H9 (cell line): Measurements from ENCODE around the gene ADAMTS18. TPM values are rescaled to one million over a fixed set of nuclear protein-coding genes. Genes with fewer than 3 reads are reported as not detected.

Experiments used
- DNase-seq: peaks from one replicate; pipeline ENCODE4 v3.0.0-alpha.2; 2017
- H2AFZ ChIP-seq: one replicate; pipeline ENCODE4 v1.6.1; 2013; ENCODE audit warnings: mild to moderate bottlenecking, low read length, control low read depth, moderate library complexity
- H2AK5ac ChIP-seq: 2 replicates; pipeline ENCODE4 v1.6.1; 2013; ENCODE audit warnings: low read length, control low read depth, mixed read lengths; ENCODE audit not compliant: insufficient read length
- H2BK120ac ChIP-seq: one replicate; pipeline ENCODE4 v1.6.1; 2013; ENCODE audit warnings: low read depth, mild to moderate bottlenecking, low read length, control low read depth, inconsistent platforms; ENCODE audit not compliant: poor library complexity, severe bottlenecking
- H2BK12ac ChIP-seq: 2 replicates; pipeline ENCODE4 v1.6.1; 2013; ENCODE audit warnings: low read length, control low read depth, mixed read lengths, low read depth; ENCODE audit not compliant: insufficient read length
- H2BK15ac ChIP-seq: 2 replicates; pipeline ENCODE4 v1.6.1; 2013; ENCODE audit warnings: low read depth, low read length, control low read depth
- H2BK20ac ChIP-seq: one replicate; pipeline ENCODE4 v1.6.1; 2013; ENCODE audit warnings: low read depth, mild to moderate bottlenecking, low read length, control low read depth, inconsistent platforms; ENCODE audit not compliant: poor library complexity, severe bottlenecking
- H2BK5ac ChIP-seq: 2 replicates; pipeline ENCODE4 v1.6.1; 2013; ENCODE audit warnings: low read length, control low read depth, mixed read lengths; ENCODE audit not compliant: insufficient read length
- H3K14ac ChIP-seq: 2 replicates; pipeline ENCODE4 v1.6.1; 2013; ENCODE audit warnings: low read length, control low read depth; ENCODE audit not compliant: insufficient read depth
- H3K18ac ChIP-seq: 2 replicates; pipeline ENCODE4 v1.6.1; 2013; ENCODE audit warnings: low read depth, mild to moderate bottlenecking, mixed read lengths, low read length, control low read depth; ENCODE audit not compliant: insufficient read length
- H3K23ac ChIP-seq: 2 replicates; pipeline ENCODE4 v1.6.1; 2013; ENCODE audit warnings: low read length, control low read depth, mixed read lengths, low read depth; ENCODE audit not compliant: insufficient read length
- H3K23me2 ChIP-seq: 2 replicates; pipeline ENCODE4 v1.6.1; 2013; ENCODE audit warnings: low read depth, mild to moderate bottlenecking, mixed read lengths, low read length, control low read depth; ENCODE audit not compliant: insufficient read length, poor library complexity, severe bottlenecking
- H3K27ac ChIP-seq: 2 replicates; pipeline ENCODE4 v1.5.1; 2013; ENCODE audit warnings: low read length, control low read depth, mixed read lengths, low read depth; ENCODE audit not compliant: insufficient read length
- H3K27me3 ChIP-seq: 2 replicates; pipeline ENCODE4 v1.6.1; 2013; ENCODE audit warnings: low read length, control low read depth, inconsistent platforms; ENCODE audit not compliant: insufficient read depth
- H3K4ac ChIP-seq: 2 replicates; pipeline ENCODE4 v1.6.1; 2013; ENCODE audit warnings: low read depth, mild to moderate bottlenecking, control low read depth, inconsistent platforms, low read length, moderate library complexity
- H3K4me1 ChIP-seq: 2 replicates; pipeline ENCODE4 v1.6.1; 2013; ENCODE audit warnings: low read length, control low read depth, inconsistent platforms; ENCODE audit not compliant: insufficient read depth
- H3K4me2 ChIP-seq: 2 replicates; pipeline ENCODE4 v1.6.1; 2013; ENCODE audit warnings: low read length, control low read depth, mixed read lengths; ENCODE audit not compliant: insufficient read length, insufficient read depth
- H3K56ac ChIP-seq: 2 replicates; pipeline ENCODE4 v1.6.1; 2013; ENCODE audit warnings: low read depth, mild to moderate bottlenecking, mixed read lengths, low read length, control low read depth; ENCODE audit not compliant: insufficient read length
- H3K79me1 ChIP-seq: 2 replicates; pipeline ENCODE4 v1.6.1; 2013; ENCODE audit warnings: low read depth, mild to moderate bottlenecking, moderate library complexity, low read length, control low read depth, inconsistent platforms; ENCODE audit not compliant: insufficient read depth, poor library complexity, severe bottlenecking
- H3K79me2 ChIP-seq: 2 replicates; pipeline ENCODE4 v1.6.1; 2013; ENCODE audit warnings: low read length, control low read depth, inconsistent platforms; ENCODE audit not compliant: insufficient read depth
- H3K9ac ChIP-seq: 2 replicates; pipeline ENCODE4 v1.6.1; 2013; ENCODE audit warnings: low read length, control low read depth, mixed read lengths; ENCODE audit not compliant: insufficient read length; ENCODE audit errors: extremely low read depth
- H3K9me3 ChIP-seq: one replicate; pipeline ENCODE4 v1.6.1; 2013; ENCODE audit warnings: low read depth, low read length, inconsistent platforms; ENCODE audit not compliant: control insufficient read depth
- H3T11ph ChIP-seq: one replicate; pipeline ENCODE4 v1.6.1; 2013; ENCODE audit warnings: mild to moderate bottlenecking, low read length, control low read depth, inconsistent platforms
- H4K20me1 ChIP-seq: one replicate; pipeline ENCODE4 v1.6.1; 2013; ENCODE audit not compliant: control insufficient read depth, insufficient read length, insufficient read depth
- H4K5ac ChIP-seq: 2 replicates; pipeline ENCODE4 v1.6.1; 2013; ENCODE audit warnings: low read depth, mild to moderate bottlenecking, mixed read lengths, low read length, control low read depth; ENCODE audit not compliant: insufficient read length
- H4K8ac ChIP-seq: replicated peaks from 2 replicates; pipeline ENCODE4 v1.6.1; 2013; ENCODE audit warnings: low read length, control low read depth, mixed read lengths, low read depth; ENCODE audit not compliant: insufficient read length
- H4K91ac ChIP-seq: 2 replicates; pipeline ENCODE4 v1.6.1; 2013; ENCODE audit warnings: low read depth, mild to moderate bottlenecking, moderate library complexity, mixed read lengths, low read length, control low read depth; ENCODE audit not compliant: insufficient read length
- H3K27ac Mint-ChIP-seq, 3 experiments: 2 replicates in 2 of 3; 3 replicates in 1 of 3; pipeline ENCODE4 v1.8.0; 2020 to 2021; ENCODE audit warnings: mixed read lengths in 3 of 3, mild to moderate bottlenecking in 1 of 3, moderate library complexity in 1 of 3
- H3K27me3 Mint-ChIP-seq: 2 replicates; pipeline ENCODE4 v1.8.0; 2021; ENCODE audit warnings: low read depth, mild to moderate bottlenecking, moderate library complexity, mixed read lengths
- H3K36me3 Mint-ChIP-seq, 3 experiments: 2 replicates in 2 of 3; 3 replicates in 1 of 3; pipeline ENCODE4 v1.8.0; 2020 to 2021; ENCODE audit warnings: low read depth in 3 of 3, mixed read lengths in 3 of 3; ENCODE audit not compliant: insufficient read depth in 1 of 3
- H3K4me1 Mint-ChIP-seq, 2 experiments: 2 replicates each; pipeline ENCODE4 v1.8.0; 2020; ENCODE audit warnings: mixed read lengths in 2 of 2
- H3K4me3 Mint-ChIP-seq, 2 experiments: 2 replicates in 1 of 2; 3 replicates in 1 of 2; pipeline ENCODE4 v1.8.0; 2020 to 2021; ENCODE audit warnings: mild to moderate bottlenecking in 2 of 2, mixed read lengths in 2 of 2, moderate library complexity in 1 of 2
- H3K9me3 Mint-ChIP-seq, 2 experiments: 2 replicates in 1 of 2; 3 replicates in 1 of 2; pipeline ENCODE4 v1.8.0; 2020; ENCODE audit warnings: mild to moderate bottlenecking in 2 of 2, mixed read lengths in 2 of 2, moderate library complexity in 1 of 2
- CTCF ChIP-seq: fragments of 200-600 bp; sonication (generic); conservative IDR thresholded peaks from 3 replicates; pipeline ENCODE4 v1.8.0; 2021; ENCODE audit warnings: antibody characterized with exemption, mild to moderate bottlenecking
- WGBS: extraction: QIAGEN DNeasy Blood & Tissue Kit; methylation state at CpG from one replicate; pipeline ENCODE4 v1.1.7; 2013; ENCODE audit warnings: missing lambda C conversion rate, low lambda C conversion rate, mixed read lengths; ENCODE audit not compliant: insufficient read length; ENCODE audit errors: extremely low coverage; 5-methylcytosine and 5-hydroxymethylcytosine counted together
- total RNA-seq: library from RNA; stranded (reverse); gene quantifications from 2 replicates; pipeline ENCODE4 v1.2.1, GENCODE V29; 2021

ADAMTS18 gene
- total RNA-seq, 1 experiment from 2014 or later: 0.07 TPM

GRCh38 chr16:77236063-77236511 lies 198.7 kb downstream of the ADAMTS18 start:
- Histone ChIP-seq H3K9me3 (no peaks in the 10 kb centered on the region), H3K23ac (no peak overlapping the region), H2BK15ac (no peak overlapping the region), H3K79me2 (no peaks in the 10 kb centered on the region), H3K27ac (no peak overlapping the region), H2BK12ac (no peak overlapping the region), H3K4ac (no peak overlapping the region), H4K8ac (no peak overlapping the region), H3K14ac (no peak overlapping the region), H3K27me3 (no peaks in the 10 kb centered on the region; the same call in 1 of the 2 replicates), H4K20me1 (no peaks in the 10 kb centered on the region), H3T11ph (no peak overlapping the region), H4K5ac (no peak overlapping the region), H2AK5ac (no peak overlapping the region), H2AFZ (no peak overlapping the region), H3K23me2 (no peaks in the 10 kb centered on the region), H3K9ac (no peak overlapping the region), H3K4me2 (no peak overlapping the region), H2BK120ac (no peak overlapping the region), H3K56ac (no peak overlapping the region), H4K91ac (no peak overlapping the region), H2BK5ac (no peak overlapping the region), H3K79me1 (no peaks in the 10 kb centered on the region), H3K18ac (no peak overlapping the region), H2BK20ac (no peak overlapping the region), H3K4me1 (no peaks in the 10 kb centered on the region; the same call in 1 of the 2 replicates)
- Mint-ChIP-seq H3K36me3 (no peaks in the 10 kb centered on the region), H3K27ac (no peak overlapping the region; a peak in 1 of 7 replicates), H3K4me1 (peaks cover 42% of the 10 kb centered on the region in 2 experiments), H3K4me3 (no peak overlapping the region), H3K27me3 (peaks cover 6% of the 10 kb centered on the region), H3K9me3 (no peaks in the 10 kb centered on the region)
- WGBS: no CpG with 5 or more reads among the region's 21 CpGs
- peak; percentile 100 for TF ChIP-seq CTCF
- peak; percentile 94 for DNase-seq
